RWPE1 (cell line): ENCODE data around the gene RCHY1.

Experiments used
- CTCF ChIA-PET: fragments of 350-600 bp; sonication (Branson Sonifier 250); formaldehyde crosslinking; extraction: SDS; loops from one replicate; lab custom pipeline; 2021; lab: Yijun Ruan, JAX
- POLR2A ChIA-PET: fragments of 400-600 bp; formaldehyde crosslinking; extraction: SDS; loops from one replicate; lab custom pipeline; 2020; ENCODE audit warnings: antibody characterized with exemption; ENCODE audit not compliant: low non-redundant PET; lab: Yijun Ruan, JAX
- DNase-seq: peaks from one replicate; pipeline ENCODE4 v3.0.0; 2012; ENCODE audit warnings: low spot score
- H3K27ac ChIP-seq: fragments of 450-650 bp; 2 replicates; pipeline ENCODE4 v1.5.1; 2017
- CTCF ChIP-seq: fragments of 450-650 bp; conservative IDR thresholded peaks from 2 replicates; pipeline ENCODE4 v1.5.1; 2017; ENCODE audit warnings: low read depth, mild to moderate bottlenecking

Gene RCHY1

GRCh38 chr4:75514131-75514948 is at the start of gene RCHY1, which contains the start of gene THAP6:
Gene RCHY1, minus strand, starts transcription at chr4:75514403. Its CDS starts 117 bp downstream, at chr4:75514286.
Gene THAP6, plus strand, starts transcription at chr4:75514473. Its CDS starts 980 bp downstream, at chr4:75515453.
- ChIA-PET POLR2A (no interaction called here), CTCF (interaction anchor here (0.7 kb wide), 1 partner anchor 26 kb away, joined by 3 read pairs; no protein-coding TSS in a partner anchor)
- TF ChIP-seq CTCF, result no peak
- peak within 1 kb of the TSS; percentile 96 for H3K27ac ChIP-seq
- DNase-seq, result peak; percentile 90

GRCh38 chr4:75561789-75562188 is 47.6 kb upstream of the RCHY1 start:
- TF ChIP-seq CTCF, result no peak
- H3K27ac ChIP-seq, result no peak overlapping the region
- CTCF ChIA-PET, result interaction anchor here (0.6 kb wide), 1 partner anchor 784 kb away, joined by 5 read pairs; no protein-coding TSS in a partner anchor
- no peak for DNase-seq
- POLR2A ChIA-PET, result interaction anchor here (0.7 kb wide), 1 partner anchor 65 kb away, joined by 6 read pairs; no protein-coding TSS in a partner anchor

- TF ChIP-seq CTCF, result no peak
- DNase-seq, result no peak
- POLR2A ChIA-PET, result no interaction called here
- CTCF ChIA-PET, result interaction anchor here (0.6 kb wide), 2 partner anchors 41 to 1297 kb away, joined by 3 read pairs; no protein-coding TSS in a partner anchor
- H3K27ac ChIP-seq, result no peak overlapping the region
Measured at GRCh38 chr4:75557696-75558095, 43.5 kb upstream of the RCHY1 start.

- TF ChIP-seq CTCF, result no peak
- ChIA-PET CTCF (interaction anchor here (0.6 to 0.7 kb wide), 4 partner anchors 13 to 292 kb away, joined by 3 to 7 read pairs (median 4); no protein-coding TSS in a partner anchor), POLR2A (no interaction called here)
- no peak within 1 kb of the TSS for H3K27ac ChIP-seq
- DNase-seq, result peak; percentile 72
Measured at GRCh38 chr4:75555294-75556164, 41.3 kb upstream of the RCHY1 start, which contains the start of gene ODAPH. Gene ODAPH, plus strand, starts transcription at chr4:75556066. Its CDS starts 17 bp downstream, at chr4:75556083.

- TF ChIP-seq CTCF, result no peak
- POLR2A ChIA-PET, result no interaction called here
- H3K27ac ChIP-seq, result no peak overlapping the region
- no peak for DNase-seq
- CTCF ChIA-PET, result no interaction called here
Measured at GRCh38 chr4:75552452-75552851, 38.2 kb upstream of the RCHY1 start.

- DNase-seq, result no peak
- H3K27ac ChIP-seq, result no peak overlapping the region
- ChIA-PET CTCF (no interaction called here), POLR2A (no interaction called here)
- no peak for TF ChIP-seq CTCF
Measured at GRCh38 chr4:75549019-75549418, 34.8 kb upstream of the RCHY1 start.
